Mucosa of descending colon (tissue), 3 donors: ENCODE results near the gene LRRC19. TPM values are rescaled to one million over a fixed set of nuclear protein-coding genes. Genes with fewer than 3 reads are reported as not detected.

Source experiments
- ATAC-seq: fragments of 200-7000 bp; cut with Tn5 transposase; one replicate; pipeline ENCODE4 v1.9.1; 2020; ENCODE audit warnings: mild to moderate bottlenecking, moderate library complexity
- DNase-seq, 3 donors: peaks; one replicate each; pipeline ENCODE4 v3.0.0-alpha.2; 2020
- H3K36me3 ChIP-seq: fragments of 200-600 bp; one replicate; pipeline ENCODE4 v1.8.0; 2021; ENCODE audit warnings: low read depth, mild to moderate bottlenecking
- H3K4me1 ChIP-seq: fragments of 200-600 bp; one replicate; pipeline ENCODE4 v1.8.0; 2021; ENCODE audit warnings: low read depth, mild to moderate bottlenecking
- H3K4me3 ChIP-seq: fragments of 200-600 bp; one replicate; pipeline ENCODE4 v1.8.0; 2021; ENCODE audit warnings: mild to moderate bottlenecking
- H3K9me3 ChIP-seq: fragments of 200-600 bp; one replicate; pipeline ENCODE4 v1.8.0; 2021; ENCODE audit warnings: mild to moderate bottlenecking
- intact Hi-C, 2 donors: fragments of 100-400 bp; cut with DNase I in 1 of 2; cut with micrococcal nuclease in 1 of 2; formaldehyde crosslinking; loops; one replicate each; pipeline versions ENCODE4 v1.11.0 to v1.11.1; 2022; cut with DNase I, micrococcal nuclease
- total RNA-seq, 3 donors: library from RNA; stranded (reverse); fragmentation: NEBNext Ultra II Directional in 2 of 3; extraction: Animal tissue kit (Norgen Biotek cat#: 25700) in 2 of 3; gene quantifications; one replicate each; pipeline versions ENCODE4 v1.2.1 to v1.2.4, GENCODE V29; 2021 to 2023
- TF ChIP-seq, protein P1 (sequence below): fragments of 200-600 bp; IDR thresholded peaks from one replicate; pipeline ENCODE4 v1.8.0; 2022; ENCODE audit warnings: antibody characterized with exemption, mild to moderate bottlenecking
- donor health status: DM: no; HTN: no; CAD: no; lungs with moderate emphysema.
- donor health status: DM: no; HTN: no; CAD: no.
- donor health status: DM: no; HTN: yes; CAD: no.

Gene LRRC19
- total RNA-seq, 3 donors from 2014 or later = 45.1 to 120 (median 96.9) TPM

DNA sequence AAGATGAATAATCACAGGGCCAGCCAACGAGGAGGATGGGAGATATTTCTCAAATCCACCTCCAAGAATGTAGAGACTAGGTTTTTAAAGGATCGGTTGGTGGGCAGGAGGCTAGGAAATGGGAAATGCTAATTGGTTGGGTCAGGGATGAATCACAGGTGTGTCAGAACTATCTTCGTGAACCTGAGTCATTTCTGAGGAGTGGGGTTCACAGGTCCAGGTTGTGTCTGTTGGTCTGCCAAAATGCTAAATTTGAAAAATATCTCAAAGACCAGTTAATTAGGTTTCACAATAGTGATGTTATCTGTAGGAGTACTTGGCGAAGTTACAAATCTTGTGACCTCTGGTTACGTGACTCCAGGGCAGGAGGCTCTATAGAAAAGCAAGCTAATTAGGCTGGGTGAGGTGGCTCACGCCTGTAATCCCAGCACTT, 55.8 kb downstream of the LRRC19 start:
- Histone ChIP-seq H3K4me1 (peaks cover 20% of the 10 kb centered on the region), H3K4me3 (no peak overlapping the region), H3K36me3 (no peaks in the 10 kb centered on the region), H3K9me3 (no peaks in the 10 kb centered on the region)
- intact Hi-C loops = loop anchor here in 1 of 2 donors (5.0 kb wide), 1 partner anchor 57 kb away; the partner anchor contains the start of gene CAAP1
- no peak for DNase-seq
- TF ChIP-seq, protein P1, sequence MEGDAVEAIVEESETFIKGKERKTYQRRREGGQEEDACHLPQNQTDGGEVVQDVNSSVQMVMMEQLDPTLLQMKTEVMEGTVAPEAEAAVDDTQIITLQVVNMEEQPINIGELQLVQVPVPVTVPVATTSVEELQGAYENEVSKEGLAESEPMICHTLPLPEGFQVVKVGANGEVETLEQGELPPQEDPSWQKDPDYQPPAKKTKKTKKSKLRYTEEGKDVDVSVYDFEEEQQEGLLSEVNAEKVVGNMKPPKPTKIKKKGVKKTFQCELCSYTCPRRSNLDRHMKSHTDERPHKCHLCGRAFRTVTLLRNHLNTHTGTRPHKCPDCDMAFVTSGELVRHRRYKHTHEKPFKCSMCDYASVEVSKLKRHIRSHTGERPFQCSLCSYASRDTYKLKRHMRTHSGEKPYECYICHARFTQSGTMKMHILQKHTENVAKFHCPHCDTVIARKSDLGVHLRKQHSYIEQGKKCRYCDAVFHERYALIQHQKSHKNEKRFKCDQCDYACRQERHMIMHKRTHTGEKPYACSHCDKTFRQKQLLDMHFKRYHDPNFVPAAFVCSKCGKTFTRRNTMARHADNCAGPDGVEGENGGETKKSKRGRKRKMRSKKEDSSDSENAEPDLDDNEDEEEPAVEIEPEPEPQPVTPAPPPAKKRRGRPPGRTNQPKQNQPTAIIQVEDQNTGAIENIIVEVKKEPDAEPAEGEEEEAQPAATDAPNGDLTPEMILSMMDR = no peak
- ATAC-seq = no peak

- intact Hi-C loops = loop anchor here in 1 of 2 donors (5.0 kb wide), 1 partner anchor 55 kb away; the partner anchor contains the start of gene CAAP1
- DNase-seq = peak in 1 of 3 donors; percentile 35
- Histone ChIP-seq H3K4me1 (peaks cover 24% of the 10 kb centered on the region), H3K36me3 (no peaks in the 10 kb centered on the region), H3K4me3 (peak overlapping the region; percentile 76), H3K9me3 (no peaks in the 10 kb centered on the region)
- ATAC-seq = no peak
- TF ChIP-seq, protein P1 = no peak
Observed at GRCh38 chr9:26947736-26948135, 57.7 kb downstream of the LRRC19 start.

DNA sequence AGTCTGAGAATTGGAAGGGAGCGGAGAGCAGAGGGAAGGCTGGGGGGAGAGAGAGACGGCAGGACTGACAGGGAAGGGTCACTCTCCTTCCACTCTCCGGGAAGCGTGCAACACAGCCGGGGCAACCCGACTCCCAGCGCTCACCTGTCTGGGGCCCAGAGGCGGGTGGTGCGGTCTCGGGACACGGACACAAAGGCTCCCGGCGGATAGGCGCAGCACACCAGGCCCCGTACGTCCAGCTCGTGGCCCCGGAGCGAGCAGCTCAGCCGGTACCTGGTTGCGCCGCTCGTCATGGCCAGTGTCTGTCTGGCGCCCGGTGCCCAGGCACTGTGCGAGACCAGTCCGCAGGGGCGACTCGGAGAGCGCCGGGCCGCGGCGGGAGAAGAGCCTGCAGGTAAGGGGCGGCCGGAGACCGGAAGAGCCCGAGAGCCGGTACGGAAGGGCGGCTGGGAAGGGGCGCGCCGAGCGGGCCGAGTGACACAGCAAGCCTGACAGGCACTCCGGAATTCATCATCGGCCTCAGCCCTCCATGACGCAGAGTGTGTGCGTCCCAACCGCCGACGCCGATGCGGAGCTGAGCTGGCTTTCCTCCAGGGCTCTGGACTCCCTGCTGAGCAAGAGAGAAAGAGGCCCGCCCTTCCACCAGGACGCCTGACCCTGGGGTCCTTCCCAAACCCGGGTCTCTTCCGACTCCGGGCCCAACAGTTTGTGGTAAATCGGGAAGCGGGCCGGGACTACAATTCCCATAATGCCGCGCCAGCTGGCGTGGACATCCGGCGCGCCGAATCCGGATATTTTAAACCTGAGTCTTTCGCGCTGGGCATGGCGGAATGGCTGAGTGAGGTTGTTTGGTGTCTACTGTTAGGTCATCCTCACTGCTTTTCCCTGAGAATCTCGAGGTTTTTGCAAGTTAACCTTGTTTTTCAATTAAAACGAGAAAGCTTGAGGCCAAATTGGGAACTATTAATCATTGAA, 58.4 kb downstream of the LRRC19 start, which contains the start of gene PLAA:
TSS of gene PLAA (minus strand) at position 490 of the 975 bp plus-strand sequence. CDS start at position 293, 197 bp downstream.
- intact Hi-C loops = loop anchor here in 1 of 2 donors (5.0 kb wide), 1 partner anchor 55 kb away; the partner anchor contains the start of gene CAAP1
- ATAC-seq (peak; percentile 100), DNase-seq (peak; percentile 91 to 95 (median 94))
- Histone ChIP-seq H3K9me3 (no peaks in the 10 kb centered on the region), H3K36me3 (no peaks in the 10 kb centered on the region), H3K4me1 (peaks cover 24% of the 10 kb centered on the region), H3K4me3 (peak within 1 kb of the TSS; percentile 76)
- TF ChIP-seq, protein P1 = no peak

GRCh38 chr9:26945591-26945990, 59.9 kb downstream of the LRRC19 start:
- intact Hi-C loops = loop anchor here in 1 of 2 donors (5.0 kb wide), 1 partner anchor 53 kb away; the partner anchor contains the start of gene CAAP1
- H3K36me3 ChIP-seq = no peaks in the 10 kb centered on the region
- TF ChIP-seq, protein P1 = no peak
- ATAC-seq = no peak
- H3K4me3 ChIP-seq = no peak overlapping the region
- H3K9me3 ChIP-seq = no peaks in the 10 kb centered on the region
- H3K4me1 ChIP-seq = peaks cover 24% of the 10 kb centered on the region
- DNase-seq = no peak

Other genes starting within 250 kb of the LRRC19 start
- 10 to 100 TPM; 22.2 to 34.5 (median 23.7) TPM for gene CAAP1, start 112.9 kb downstream of the LRRC19 start, total RNA-seq
- gene PLAA, start 58.4 kb downstream of the LRRC19 start, total RNA-seq = 10 to 100 TPM; 24.8 to 28.4 (median 27.8) TPM
- gene IFT74, start 49.3 kb downstream of the LRRC19 start, total RNA-seq = 10 to 100 TPM; 16.6 to 18.2 (median 17.3) TPM
- gene TEK, start 103.6 kb upstream of the LRRC19 start, total RNA-seq = 1 to 10 TPM; 2.6 to 7.2 (median 3.9) TPM